HepG2 (cell line): Measurements from ENCODE around the gene BBIP1. TPM values are rescaled to one million over a fixed set of nuclear protein-coding genes. Genes with fewer than 3 reads are reported as not detected.

ENCODE experiments used
- ZNF567 ChIP-seq: sonication (generic); formaldehyde crosslinking; IDR thresholded peaks from 2 replicates; pipeline ENCODE4 v1.8.1; 2023; ENCODE audit warnings: mild to moderate bottlenecking, missing genetic modification reagents, borderline replicate concordance
- polyA plus RNA-seq, 8 experiments: library from polyadenylated mRNA; depleted of rRNA in 3 of 8; stranded (reverse) in 7 of 8; unstranded in 1 of 8; fragments of >200 nt; fragmentation: Illumina TruSeq in 4 of 8; extraction: Trizol in 4 of 8; gene quantifications; 2 replicates each; pipeline versions ENCODE4 v1.2.1 to v1.2.3, GENCODE V29; 2011 to 2016; ENCODE audit warnings: low read depth in 4 of 8, missing spikeins in 1 of 8, mixed read lengths in 1 of 8; ENCODE audit not compliant: insufficient read depth in 1 of 8
- total RNA-seq, 5 experiments: library from RNA; depleted of rRNA; stranded (reverse); fragments of >200 nt; fragmentation: Illumina TruSeq; extraction: Trizol; gene quantifications; 2 replicates each; pipeline ENCODE4 v1.2.3, GENCODE V29; 2016; ENCODE audit warnings: low read depth in 1 of 5
- TF ChIP-seq, protein P1 (sequence below): sonication (generic); formaldehyde crosslinking; IDR thresholded peaks from 2 replicates; pipeline ENCODE4 v1.5.0; 2020; ENCODE audit warnings: mild to moderate bottlenecking, missing genetic modification reagents, borderline replicate concordance

The BBIP1 gene
- total and polyA plus RNA-seq, 2 of the 13 experiments (the other 11 are each of a cell fraction or from before 2014, with no cell fraction given), result 18.3 to 24.1 TPM

DNA sequence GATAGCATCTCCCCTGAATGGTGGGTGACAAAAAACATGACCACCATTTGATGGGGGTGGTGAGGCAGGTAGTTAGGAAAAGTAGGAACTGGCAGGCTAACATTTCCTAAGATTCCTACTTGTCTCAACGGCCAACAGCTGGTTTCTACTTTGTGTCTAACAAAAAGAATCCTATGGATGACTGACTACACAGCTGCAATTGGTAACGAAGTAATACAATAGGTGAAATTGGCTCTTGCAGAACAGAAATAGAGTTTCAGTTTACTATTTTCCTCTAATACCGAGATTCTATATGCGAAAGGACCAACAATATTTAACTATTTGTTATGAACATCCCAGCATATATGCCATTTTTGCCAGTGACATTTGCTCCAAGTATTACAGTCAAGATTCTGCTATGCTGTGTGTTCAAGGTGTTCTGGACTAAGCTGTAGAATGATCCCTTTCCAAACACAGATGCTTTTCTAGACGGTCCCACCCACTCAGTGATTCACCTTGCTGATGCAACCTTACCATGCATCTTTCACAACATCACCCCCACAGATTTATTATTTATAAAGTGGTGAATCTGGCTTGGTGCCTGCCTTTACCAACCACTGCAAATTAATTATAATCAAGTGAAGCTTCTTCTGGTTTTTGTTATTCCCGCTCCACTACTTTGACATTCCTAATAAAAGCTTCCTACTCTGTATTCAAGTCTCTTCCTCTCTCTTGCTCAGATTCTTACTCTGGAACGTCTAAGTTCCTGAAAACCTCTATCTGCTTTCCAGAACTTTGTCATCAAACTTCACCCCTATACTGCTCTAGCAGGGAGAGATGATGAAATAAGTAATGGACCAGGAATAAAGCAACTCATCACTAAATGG lies 16.8 kb downstream of the BBIP1 start (continued):
- TF ChIP-seq, protein P1, sequence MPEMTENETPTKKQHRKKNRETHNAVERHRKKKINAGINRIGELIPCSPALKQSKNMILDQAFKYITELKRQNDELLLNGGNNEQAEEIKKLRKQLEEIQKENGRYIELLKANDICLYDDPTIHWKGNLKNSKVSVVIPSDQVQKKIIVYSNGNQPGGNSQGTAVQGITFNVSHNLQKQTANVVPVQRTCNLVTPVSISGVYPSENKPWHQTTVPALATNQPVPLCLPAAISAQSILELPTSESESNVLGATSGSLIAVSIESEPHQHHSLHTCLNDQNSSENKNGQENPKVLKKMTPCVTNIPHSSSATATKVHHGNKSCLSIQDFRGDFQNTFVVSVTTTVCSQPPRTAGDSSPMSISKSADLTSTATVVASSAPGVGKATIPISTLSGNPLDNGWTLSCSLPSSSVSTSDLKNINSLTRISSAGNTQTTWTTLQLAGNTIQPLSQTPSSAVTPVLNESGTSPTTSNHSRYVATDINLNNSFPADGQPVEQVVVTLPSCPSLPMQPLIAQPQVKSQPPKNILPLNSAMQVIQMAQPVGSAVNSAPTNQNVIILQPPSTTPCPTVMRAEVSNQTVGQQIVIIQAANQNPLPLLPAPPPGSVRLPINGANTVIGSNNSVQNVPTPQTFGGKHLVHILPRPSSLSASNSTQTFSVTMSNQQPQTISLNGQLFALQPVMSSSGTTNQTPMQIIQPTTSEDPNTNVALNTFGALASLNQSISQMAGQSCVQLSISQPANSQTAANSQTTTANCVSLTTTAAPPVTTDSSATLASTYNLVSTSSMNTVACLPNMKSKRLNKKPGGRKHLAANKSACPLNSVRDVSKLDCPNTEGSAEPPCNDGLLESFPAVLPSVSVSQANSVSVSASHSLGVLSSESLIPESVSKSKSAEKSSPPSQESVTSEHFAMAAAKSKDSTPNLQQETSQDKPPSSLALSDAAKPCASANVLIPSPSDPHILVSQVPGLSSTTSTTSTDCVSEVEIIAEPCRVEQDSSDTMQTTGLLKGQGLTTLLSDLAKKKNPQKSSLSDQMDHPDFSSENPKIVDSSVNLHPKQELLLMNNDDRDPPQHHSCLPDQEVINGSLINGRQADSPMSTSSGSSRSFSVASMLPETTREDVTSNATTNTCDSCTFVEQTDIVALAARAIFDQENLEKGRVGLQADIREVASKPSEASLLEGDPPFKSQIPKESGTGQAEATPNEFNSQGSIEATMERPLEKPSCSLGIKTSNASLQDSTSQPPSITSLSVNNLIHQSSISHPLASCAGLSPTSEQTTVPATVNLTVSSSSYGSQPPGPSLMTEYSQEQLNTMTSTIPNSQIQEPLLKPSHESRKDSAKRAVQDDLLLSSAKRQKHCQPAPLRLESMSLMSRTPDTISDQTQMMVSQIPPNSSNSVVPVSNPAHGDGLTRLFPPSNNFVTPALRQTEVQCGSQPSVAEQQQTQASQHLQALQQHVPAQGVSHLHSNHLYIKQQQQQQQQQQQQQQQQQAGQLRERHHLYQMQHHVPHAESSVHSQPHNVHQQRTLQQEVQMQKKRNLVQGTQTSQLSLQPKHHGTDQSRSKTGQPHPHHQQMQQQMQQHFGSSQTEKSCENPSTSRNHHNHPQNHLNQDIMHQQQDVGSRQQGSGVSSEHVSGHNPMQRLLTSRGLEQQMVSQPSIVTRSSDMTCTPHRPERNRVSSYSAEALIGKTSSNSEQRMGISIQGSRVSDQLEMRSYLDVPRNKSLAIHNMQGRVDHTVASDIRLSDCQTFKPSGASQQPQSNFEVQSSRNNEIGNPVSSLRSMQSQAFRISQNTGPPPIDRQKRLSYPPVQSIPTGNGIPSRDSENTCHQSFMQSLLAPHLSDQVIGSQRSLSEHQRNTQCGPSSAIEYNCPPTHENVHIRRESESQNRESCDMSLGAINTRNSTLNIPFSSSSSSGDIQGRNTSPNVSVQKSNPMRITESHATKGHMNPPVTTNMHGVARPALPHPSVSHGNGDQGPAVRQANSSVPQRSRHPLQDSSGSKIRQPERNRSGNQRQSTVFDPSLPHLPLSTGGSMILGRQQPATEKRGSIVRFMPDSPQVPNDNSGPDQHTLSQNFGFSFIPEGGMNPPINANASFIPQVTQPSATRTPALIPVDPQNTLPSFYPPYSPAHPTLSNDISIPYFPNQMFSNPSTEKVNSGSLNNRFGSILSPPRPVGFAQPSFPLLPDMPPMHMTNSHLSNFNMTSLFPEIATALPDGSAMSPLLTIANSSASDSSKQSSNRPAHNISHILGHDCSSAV (CRISPR knock-in tag), result no peak
- no peak for TF ChIP-seq ZNF567 (CRISPR knock-in tag)
